ENCODE results near the gene NRXN2.
"Not testable (repeated sequence)": the region's sequence is repeated elsewhere in the genome, so short reads cannot be mapped to it uniquely, and the experiment has no call there.

NRXN2 gene

DNA sequence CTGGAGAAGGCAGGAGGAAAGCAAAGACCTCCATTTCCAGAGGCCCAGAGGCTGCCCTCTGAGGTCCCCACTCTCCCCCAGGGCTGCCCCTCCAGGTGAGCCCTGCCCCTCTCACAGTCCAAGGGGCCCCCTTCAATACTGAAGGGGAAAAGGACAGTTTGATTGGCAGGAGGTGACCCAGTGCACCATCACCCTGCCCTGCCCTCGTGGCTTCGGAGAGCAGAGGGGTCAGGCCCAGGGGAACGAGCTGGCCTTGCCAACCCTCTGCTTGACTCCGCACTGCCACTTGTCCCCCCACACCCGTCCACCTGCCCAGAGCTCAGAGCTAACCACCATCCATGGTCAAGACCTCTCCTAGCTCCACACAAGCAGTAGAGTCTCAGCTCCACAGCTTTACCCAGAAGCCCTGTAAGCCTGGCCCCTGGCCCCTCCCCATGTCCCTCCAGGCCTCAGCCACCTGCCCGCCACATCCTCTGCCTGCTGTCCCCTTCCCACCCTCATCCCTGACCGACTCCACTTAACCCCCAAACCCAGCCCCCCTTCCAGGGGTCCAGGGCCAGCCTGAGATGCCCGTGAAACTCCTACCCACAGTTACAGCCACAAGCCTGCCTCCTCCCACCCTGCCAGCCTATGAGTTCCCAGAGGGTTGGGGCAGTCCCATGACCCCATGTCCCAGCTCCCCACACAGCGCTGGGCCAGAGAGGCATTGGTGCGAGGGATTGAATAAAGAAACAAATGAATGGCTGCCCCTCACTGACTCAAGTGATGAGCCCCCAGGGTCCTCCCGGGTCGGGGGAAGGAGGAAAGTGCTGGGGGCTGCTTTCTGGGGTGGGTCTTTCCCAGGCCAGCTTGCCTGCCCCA is 121.2 kb downstream of the NRXN2 start:
- no peak for DNase-seq

DNA sequence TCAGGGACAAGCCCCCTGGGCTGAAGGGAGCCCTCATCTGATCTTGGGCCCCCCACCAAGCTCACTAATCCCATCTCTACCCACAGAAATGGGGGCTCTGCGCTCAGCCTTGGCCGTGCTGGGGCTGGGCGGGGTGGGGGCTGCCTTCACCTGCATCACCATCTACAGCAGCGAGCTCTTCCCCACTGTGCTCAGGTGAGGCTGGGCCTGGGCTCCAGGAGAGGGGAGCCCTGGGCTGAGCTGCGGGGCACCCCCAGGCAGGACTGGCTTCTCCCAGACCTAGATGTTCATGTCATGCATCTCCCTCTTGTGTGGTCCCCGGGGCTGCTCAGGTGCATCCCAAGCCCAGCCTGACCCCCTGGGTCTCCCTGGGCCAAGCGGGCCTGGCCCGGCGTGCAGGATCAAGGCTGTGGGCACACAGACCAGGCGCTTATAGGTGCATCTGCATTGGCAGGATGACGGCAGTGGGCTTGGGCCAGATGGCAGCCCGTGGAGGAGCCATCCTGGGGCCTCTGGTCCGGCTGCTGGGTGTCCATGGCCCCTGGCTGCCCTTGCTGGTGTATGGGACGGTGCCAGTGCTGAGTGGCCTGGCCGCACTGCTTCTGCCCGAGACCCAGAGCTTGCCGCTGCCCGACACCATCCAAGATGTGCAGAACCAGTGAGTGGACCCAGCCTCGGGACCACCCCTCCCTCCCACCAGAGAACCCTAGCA is 122.6 kb downstream of the NRXN2 start:
- DNase-seq = no peak

DNA sequence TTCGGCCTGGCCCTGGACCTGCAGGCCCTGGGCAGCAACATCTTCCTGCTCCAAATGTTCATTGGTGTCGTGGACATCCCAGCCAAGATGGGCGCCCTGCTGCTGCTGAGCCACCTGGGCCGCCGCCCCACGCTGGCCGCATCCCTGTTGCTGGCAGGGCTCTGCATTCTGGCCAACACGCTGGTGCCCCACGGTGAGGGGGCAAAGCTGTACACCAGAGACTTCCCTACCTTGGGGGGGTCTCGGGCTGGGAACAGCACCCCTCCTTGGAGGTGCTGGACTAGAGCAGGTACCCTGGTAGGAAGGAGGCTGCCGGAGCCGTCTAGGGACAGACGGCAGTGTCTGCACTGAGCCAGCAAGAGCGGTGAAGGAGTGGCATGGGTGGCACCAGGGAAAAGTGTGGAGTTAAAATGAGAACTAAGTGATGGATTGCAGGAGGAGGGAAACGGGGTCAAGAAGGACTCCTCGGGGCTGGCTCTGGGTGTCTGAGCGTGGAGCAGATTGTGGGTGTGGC is 123.2 kb downstream of the NRXN2 start:
- no peak for DNase-seq

DNA sequence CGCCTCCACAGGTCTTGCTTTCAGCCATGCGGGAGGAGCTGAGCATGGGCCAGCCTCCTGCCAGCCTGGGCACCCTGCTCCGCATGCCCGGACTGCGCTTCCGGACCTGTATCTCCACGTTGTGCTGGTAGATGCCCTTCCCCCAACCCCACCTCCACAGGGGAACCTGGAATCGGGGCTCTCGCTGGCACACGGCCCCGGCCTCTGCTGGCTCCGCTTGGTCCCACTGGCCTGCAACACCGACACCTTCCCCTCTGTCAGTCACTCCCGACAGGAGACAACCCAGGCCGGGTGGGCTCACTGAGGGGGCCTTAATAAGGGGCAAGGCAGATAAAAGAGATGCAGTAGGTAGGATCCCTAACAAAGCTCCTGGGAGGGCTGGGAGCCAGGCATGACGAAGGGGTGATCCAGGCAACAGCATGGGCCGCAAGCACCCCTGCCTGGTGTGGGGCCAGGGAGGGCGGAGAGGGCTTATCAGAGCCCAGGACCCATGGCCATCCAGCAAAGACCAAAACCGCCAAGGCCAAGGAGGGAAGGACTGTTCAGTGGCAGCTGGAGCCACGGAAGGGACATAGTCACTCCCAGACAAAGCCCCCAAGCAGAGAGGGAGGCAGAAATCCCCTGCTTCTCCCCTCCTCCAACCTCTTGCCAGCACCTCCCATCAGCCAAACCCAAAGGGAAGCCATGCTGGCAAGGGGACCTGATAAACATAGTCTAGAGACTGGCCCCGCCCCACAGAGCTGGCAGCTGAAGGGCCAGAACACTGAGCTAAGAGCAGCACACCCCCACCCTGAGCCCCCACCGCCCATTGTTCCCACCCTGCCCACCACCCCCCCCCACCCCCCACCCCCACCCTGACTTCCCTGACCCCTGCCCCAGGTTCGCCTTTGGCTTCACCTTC is 124.0 kb downstream of the NRXN2 start:
- no peak for DNase-seq

DNA sequence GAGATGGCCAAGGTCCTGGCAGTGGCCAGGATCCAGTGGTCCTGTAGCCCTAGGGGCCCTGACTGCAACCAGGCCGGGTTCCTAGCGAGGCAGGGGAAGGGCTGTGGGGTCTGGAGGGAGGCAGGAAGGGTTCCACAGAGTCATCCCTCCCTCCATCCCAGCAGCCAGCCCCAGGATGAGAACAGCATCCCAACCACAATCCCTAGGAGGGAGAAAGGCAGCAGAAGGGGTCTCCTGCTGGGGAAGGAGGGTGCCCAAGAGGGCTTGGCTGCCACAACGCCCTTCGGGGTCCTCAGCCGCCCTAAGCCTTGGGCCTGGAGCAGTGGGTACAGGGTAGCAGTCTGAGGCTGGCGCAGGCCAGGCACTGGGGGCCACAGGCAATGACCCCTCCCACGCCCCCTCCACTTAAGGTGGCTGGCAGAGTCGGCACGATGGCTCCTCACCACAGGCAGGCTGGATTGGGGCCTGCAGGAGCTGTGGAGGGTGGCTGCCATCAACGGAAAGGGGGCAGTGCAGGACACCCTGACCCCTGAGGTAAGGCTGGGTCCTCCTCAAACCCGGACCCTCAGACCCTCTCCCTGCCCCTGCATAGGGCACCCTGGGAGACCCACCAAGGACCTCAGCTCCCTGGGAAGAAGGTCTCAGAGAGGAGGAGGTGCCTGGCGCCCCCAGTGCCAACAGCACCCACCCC is 124.7 kb downstream of the NRXN2 start:
- no peak for DNase-seq

DNA sequence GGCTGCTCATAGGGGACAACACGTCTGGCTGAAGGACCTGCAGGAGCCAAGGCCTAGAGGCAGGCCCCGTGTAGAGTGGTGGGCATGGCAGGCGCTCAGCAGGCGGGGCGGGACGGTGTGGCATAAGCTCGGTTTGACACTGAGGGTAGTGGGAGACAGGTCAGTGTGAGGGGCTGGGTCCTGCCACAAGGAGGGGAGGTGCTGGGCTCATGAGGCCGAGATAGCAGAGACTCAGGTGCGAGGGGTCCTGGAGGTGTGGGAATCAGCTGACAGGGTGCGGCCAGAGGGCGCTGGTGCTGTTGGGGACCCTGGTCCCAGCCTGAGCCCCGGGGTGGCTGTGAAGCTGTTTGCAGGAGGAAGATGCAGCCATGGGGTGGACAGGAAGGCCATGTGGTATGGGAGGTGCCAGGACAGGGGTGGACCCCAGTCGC is 125.3 kb downstream of the NRXN2 start:
- no peak for DNase-seq

DNA sequence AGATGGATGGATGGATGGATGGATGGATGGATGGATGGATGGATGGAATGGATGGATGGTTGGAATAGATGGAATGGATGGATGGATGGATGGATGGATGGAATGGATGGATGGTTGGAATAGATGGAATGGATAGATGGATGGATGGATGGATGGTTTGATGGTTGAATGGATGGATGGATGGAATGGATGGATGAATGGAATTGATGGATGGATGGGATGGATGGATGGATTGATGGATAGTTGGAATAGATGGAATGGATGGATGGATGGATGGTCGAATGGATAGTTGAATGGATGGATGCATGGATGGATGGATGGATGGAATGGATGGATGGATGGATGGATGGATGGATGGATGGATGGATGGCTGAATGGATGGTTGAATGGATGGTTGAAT is 127.1 kb downstream of the NRXN2 start:
- not testable (repeated sequence) for DNase-seq

DNA sequence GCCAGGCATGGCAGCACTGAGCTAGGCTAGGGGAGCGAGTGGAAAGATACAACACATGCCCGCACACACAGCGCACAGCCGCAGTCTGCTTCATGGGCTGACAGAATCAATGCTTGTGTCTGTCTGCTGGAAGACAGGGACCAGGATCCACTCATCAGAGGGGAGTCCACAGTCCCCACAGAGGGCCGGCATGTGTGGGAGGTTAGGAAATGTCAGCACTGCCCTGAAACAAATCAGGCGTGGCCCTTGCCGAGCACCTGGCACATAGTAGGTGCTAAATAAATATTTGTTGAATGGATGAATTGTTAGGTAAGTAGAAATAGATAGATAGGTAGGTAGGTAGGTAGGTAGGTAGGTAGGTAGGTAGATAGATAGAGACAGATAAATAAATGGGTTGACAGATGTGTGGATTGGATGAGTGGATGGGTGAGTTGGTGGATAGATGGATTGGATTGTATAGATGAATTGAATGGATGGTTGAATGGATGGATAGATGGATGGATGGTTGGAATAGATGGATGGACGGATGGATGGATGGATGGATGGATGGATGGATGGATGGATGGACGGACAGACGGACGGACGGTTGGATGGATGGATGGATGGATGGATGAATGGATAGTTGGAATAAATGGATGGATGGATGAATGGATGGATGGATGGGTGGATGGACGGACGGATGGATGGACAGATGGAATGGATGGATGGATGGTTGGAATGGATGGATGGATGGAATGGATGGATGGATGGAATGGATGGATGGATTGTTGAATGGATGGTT is 128.6 kb downstream of the NRXN2 start:
- DNase-seq = no peak

DNA sequence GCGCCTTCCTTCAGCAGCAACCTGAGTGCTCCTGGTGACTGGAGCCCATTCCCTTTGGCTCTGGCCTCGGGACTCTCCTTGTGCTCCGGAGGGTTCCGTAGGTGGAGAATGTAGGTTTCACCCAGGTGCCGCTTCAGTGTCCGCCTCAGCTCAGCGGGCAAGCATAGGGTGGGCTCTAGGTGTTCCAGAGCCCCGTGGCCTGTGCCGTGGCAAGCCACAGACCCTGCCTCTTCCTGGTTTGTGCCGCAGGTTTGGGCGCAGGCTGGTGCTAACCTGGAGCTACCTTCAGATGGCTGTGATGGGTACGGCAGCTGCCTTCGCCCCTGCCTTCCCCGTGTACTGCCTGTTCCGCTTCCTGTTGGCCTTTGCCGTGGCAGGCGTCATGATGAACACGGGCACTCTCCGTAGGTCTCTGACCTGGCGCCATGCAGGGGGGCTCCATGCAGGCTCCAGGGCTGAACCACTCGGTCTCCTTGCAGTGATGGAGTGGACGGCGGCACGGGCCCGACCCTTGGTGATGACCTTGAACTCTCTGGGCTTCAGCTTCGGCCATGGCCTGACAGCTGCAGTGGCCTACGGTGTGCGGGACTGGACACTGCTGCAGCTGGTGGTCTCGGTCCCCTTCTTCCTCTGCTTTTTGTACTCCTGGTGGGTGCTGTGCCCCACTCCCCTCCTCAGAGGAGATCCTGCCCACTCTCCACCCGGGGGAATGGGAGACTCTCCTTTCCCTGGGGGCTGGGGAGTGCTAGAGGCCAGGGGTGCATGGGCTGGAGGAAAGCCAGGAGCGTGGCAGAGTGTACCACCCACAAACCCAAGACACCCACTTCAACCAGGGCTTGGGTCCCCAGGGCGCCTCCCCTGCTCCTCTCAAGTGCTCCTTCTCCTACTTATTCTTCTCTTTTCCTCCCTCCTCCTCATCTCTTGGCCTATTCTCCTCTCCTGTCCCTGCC is 129.6 kb downstream of the NRXN2 start:
- no peak for DNase-seq

DNA sequence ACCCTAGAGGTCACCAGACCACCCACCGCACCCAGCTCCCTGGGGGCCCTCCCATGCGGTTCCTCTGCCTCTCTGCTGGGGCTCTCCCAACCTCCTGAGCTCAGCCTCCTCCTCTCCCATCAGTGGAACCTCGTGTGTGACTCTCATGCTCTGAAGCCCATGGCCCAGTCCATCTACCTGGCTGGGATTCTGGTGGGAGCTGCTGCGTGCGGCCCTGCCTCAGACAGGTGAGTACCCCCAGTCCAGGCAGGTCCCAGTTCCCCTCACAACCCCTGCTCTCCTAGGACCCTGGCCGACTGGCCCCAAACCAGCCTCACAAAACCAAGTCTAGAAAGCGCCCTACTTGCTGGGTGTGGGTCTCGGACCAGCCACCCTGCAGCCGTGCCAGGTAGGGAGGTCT is 130.3 kb downstream of the NRXN2 start:
- no peak for DNase-seq

DNA sequence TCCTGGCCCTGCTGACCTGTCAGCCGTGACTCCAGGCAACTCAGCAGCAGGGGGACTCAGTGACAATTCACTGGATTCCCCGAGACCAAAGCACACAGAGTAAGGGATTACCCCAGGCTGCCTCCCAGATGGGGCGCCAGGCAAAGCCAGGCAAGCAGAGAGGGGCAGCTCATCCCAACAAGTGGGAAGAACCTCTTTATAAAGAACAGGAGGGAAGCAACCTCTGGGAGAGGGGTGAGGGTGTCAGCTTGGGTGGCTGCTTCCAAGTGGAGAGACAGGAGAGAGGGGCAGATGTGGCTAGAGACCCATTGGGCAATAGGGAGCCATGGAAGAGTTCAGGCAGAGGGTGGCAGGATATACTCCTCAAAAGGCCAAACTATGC is 130.8 kb downstream of the NRXN2 start:
- no peak for DNase-seq

DNA sequence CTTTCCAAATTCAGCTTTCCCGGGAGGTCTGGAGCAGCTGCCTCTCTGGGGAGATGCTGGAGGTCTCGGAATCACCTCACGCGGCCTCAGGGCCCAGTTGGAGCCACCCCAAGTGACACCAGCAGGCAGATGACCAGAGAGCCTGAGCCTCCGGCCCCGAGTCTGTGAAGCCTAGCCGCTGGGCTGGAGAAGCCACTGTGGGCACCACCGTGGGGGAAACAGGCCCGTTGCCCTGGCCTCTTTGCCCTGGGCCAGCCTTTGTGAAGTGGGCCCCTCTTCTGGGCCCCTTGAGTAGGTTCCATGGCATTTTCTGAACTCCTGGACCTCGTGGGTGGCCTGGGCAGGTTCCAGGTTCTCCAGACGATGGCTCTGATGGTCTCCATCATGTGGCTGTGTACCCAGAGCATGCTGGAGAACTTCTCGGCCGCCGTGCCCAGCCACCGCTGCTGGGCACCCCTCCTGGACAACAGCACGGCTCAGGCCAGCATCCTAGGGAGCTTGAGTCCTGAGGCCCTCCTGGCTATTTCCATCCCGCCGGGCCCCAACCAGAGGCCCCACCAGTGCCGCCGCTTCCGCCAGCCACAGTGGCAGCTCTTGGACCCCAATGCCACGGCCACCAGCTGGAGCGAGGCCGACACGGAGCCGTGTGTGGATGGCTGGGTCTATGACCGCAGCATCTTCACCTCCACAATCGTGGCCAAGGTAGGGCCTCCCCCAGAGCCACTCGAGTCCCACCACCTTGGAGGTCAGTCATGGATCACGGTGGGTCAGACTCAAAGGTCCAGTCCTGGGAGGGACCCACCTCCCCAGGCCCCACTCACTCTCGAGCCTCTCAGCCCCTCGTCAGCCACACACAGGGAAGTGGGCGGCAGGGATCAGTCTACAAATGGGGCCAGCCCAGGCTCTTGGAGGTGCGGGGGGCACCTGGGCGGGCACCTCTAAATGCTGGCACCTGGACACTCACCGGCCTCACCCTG is 131.5 kb downstream of the NRXN2 start:
- DNase-seq = no peak

DNA sequence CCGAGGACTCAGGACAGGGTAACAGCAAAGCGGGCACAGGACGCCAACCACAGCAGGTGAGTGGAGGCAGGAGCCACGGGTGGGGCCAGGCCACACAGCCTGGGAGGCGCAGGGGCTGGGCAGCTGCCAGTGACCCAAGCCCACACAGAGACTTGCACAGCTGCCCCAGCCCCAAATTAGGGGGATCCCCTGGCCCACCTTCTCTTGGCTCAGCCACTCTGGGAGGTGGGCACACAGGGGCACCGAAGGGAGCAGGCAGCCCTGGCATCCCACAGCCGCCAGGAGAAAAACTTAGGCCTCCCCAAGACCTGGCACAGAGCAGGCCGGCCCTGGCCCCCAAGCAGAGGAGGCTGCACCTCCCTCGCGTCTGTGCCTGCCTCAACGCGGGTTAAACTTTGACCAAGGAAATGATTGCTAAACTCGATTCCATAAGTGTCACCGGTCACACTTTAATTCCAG is 132.2 kb downstream of the NRXN2 start, which contains the start of gene SLC22A12:
Gene SLC22A12 (plus strand): TSS at position 458 of the 459 bp plus-strand sequence. CDS start 337 bp downstream, outside the sequence.
- no peak for DNase-seq

DNA sequence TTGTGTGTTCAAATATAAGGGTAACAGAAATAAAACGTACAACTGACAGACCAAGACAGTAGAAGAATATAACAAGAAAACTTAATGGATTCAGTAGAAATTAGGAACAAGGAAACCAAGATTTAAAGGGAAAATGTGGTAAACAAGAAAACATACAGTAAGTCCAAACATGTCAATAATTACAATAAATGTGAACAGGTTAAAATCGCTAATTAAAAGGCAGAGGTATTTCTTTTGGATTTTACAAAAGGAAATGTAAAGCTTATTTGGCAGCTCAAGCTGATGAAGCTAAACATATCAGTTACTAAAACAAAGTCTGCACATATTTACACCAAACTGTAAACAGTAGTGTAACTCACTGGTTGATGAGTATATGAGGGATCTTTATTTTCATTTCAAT is 134.3 kb downstream of the NRXN2 start:
- no peak for DNase-seq

DNA sequence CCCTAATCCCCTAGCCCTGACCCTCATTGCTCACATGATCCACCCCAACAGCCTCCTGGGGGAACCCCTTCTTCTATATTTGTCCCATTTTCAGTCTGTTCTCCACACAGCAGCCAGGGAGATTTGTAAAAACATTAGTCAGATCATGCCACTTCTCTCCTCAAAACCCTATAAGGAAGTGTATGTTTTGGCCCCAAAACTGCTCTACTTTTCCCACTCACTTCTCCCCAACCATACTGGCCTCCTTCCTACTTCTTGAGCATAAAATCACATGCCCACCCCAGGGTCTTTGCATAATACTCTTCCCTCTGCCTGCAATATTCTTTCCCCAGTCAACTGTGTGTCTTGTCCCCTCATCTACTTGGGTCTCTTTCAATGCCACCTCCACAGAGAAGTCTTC is 136.6 kb downstream of the NRXN2 start:
- no peak for DNase-seq

DNA sequence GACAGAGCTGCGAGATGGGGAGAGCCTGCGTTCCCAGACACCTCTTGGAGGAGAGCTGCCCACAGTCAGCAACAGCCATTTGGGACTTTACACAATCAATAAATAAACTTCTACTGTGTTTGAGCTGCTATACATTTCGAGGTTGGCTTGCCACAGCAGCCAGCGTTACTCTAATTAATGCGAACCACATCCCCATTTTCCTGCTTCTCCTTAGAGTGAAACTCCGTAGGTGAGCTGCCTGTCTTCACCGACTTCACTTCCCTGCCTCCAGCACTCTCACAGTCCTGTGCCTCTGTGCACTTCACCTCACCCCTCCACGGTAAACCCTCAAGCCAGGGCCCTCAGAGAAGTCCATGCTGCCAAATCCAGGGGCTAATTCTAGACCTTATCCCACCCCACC is 137.8 kb downstream of the NRXN2 start:
- no peak for DNase-seq

DNA sequence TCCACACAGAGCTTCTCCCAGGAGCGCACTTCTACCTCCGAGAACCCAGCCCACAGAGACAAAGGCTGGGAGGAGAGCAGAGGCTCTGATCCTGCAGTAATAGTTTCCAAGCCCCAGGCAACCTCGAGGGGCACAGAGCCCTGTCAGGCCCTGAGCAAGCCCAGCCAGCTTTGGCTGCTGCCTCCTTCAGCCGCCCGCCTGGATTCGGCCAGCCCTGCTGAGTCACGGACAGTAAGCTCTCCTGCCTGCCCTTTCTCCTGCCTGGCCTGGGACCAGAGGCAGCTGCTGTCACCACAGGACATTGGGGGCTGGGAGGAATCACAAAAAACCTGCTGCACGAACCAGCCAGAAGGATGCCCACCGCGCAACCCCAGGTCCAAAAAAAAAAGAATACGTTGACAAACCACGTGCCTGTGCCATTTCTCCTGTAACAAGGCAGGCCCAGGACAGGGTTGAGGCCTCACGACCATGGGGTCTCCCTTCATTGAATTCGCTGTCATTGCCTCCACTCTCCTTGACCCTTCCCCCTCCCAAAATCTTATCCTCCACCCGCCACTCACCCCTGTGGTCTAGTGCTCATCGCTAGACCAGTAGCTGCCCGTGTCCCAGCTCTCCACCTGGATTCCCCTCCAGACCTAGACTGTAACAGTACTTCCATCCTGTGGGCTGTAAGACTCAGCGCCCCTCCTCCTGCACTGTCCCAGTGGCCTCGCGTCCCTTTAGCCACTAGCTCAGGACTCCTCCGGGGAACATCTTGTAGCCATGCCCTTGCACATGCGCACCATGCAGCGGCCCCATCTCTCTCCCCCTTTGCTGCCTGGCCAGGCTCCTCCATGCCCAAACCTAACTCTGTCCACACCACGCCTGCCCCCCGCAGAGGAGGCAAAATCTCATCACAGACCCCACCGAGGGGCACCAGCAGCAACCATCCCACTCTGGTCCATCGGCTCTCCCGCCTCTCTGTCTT is 139.4 kb downstream of the NRXN2 start:
- DNase-seq = no peak

DNA sequence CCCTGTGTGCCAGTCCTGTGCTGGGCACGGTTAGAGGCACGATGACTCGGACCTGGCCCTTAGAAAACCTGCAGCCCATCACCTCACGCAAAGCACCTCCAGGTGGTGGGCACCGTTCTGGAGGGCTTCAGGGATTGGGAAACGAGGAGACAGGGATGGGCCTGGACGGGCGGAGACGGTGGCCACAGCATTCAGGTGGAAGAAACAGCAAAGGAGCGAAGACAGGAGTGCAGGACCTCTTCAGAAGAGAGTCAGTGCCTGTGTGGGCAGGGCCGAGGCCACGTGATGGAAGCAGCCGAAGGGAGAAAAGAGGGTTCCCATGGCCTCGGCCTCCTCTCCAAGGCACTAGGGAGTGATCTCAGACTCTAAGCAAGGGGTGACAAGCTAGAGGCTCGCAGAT is 140.1 kb downstream of the NRXN2 start:
- DNase-seq = no peak

Measured in CD4-positive, alpha-beta T cell treated with Interleukin-15 for 1 hour (primary cell).